ENCODE results near the gene CCK.

CCK gene

GRCh38 chr3:42214064-42214463 is 51.9 kb downstream of the CCK start:
- Histone ChIP-seq H3K27ac (no peak overlapping the region), H3K27me3 (replicated peaks) (no peaks in the 10 kb centered on the region), H3K36me3 (replicated peaks) (peaks cover 22% of the 10 kb centered on the region), H3K4me3 (ENCODE audit: low read depth, low read length) (no peak overlapping the region)
- TF ChIP-seq CTCF (IDR thresholded peaks at IDR 0.05; ENCODE audit: low read depth, low read length, missing control alignments) = no peak
- in situ Hi-C loops (cut with HindIII; ENCODE audit: low pct_ligation_motif_present, low sequenced_read_pairs) = no loop called here
- no peak for DNase-seq

GRCh38 chr3:42213417-42213816 is 52.6 kb downstream of the CCK start:
- in situ Hi-C loops (cut with HindIII; ENCODE audit: low pct_ligation_motif_present, low sequenced_read_pairs) = no loop called here
- H3K36me3 ChIP-seq (replicated peaks) = peaks cover 27% of the 10 kb centered on the region
- DNase-seq = no peak
- H3K4me3 ChIP-seq (ENCODE audit: low read depth, low read length) = no peak overlapping the region
- no peak overlapping the region for H3K27ac ChIP-seq
- no peak for TF ChIP-seq CTCF (IDR thresholded peaks at IDR 0.05; ENCODE audit: low read depth, low read length, missing control alignments)
- H3K27me3 ChIP-seq (replicated peaks) = no peaks in the 10 kb centered on the region

- H3K27ac ChIP-seq = no peak overlapping the region
- no peak overlapping the region for H3K4me3 ChIP-seq (ENCODE audit: low read depth, low read length)
- peaks cover 25% of the 10 kb centered on the region for H3K36me3 ChIP-seq (replicated peaks)
- in situ Hi-C loops (cut with HindIII; ENCODE audit: low pct_ligation_motif_present, low sequenced_read_pairs) = no loop called here
- no peak for TF ChIP-seq CTCF (IDR thresholded peaks at IDR 0.05; ENCODE audit: low read depth, low read length, missing control alignments)
- no peak for DNase-seq
- no peaks in the 10 kb centered on the region for H3K27me3 ChIP-seq (replicated peaks)
Measured at GRCh38 chr3:42210726-42211125, 55.3 kb downstream of the CCK start.

- DNase-seq = no peak
- Histone ChIP-seq H3K27ac (no peak overlapping the region), H3K27me3 (replicated peaks) (no peaks in the 10 kb centered on the region), H3K36me3 (replicated peaks) (peaks cover 26% of the 10 kb centered on the region), H3K4me3 (ENCODE audit: low read depth, low read length) (no peak overlapping the region)
- in situ Hi-C loops (cut with HindIII; ENCODE audit: low pct_ligation_motif_present, low sequenced_read_pairs) = no loop called here
- no peak for TF ChIP-seq CTCF (IDR thresholded peaks at IDR 0.05; ENCODE audit: low read depth, low read length, missing control alignments)
Measured at GRCh38 chr3:42209917-42210316, 56.1 kb downstream of the CCK start.

All from brain microvascular endothelial cell (primary cell).